ENCODE data around the gene PKP3. TPM values are rescaled to one million over a fixed set of nuclear protein-coding genes. Genes with fewer than 3 reads are reported as not detected.

Gene PKP3
- polyA plus RNA-seq, 1 donor (not counting 4 experiments of a cell fraction or from before 2014, with no cell fraction given): 125 TPM

DNA sequence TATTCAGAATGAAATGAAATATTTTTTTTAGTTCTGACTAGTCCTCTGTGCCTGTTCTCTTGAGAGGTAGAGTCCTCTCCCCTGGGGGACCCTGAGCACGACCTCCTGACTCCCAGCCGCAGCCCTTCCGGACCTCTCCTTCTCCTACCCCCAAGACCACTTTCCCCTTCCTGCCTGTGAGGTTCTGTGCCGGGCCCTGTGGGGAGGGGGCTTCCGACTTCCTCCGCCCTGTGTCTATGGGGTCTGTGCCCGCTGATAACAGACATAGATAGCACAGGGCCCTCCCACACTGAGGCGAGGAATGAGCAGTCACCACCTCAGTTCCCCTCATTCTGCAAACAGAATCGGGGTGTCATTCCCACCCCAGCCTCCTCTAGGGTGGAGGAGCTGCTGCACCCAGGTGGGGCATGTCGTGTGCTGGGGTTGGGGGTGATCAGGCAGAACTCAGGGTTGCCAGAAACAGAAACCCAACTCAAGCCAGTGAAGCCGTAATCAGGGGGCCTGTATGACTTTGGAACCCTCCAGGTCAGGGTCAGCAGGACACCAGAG, 11.9 kb upstream of the PKP3 start:
- Histone ChIP-seq H3K36me3 (ENCODE audit: control insufficient read depth in 2 of 2, extremely low read depth in 1 of 2, insufficient read depth in 2 of 2, low read length in 2 of 2) (peaks cover 0 to 4% of the 10 kb centered on the region in 2 experiments), H2AFZ (ENCODE audit: control insufficient read depth, low read length) (no peak overlapping the region), H4K20me1 (ENCODE audit: control insufficient read depth, extremely low read depth, insufficient read depth, low read length) (peaks cover 4% of the 10 kb centered on the region), H3K9ac (ENCODE audit: control insufficient read depth, extremely low read depth, insufficient read depth, low read length) (no peak overlapping the region), H3K79me2 (ENCODE audit: control insufficient read depth, insufficient read depth, low read length) (no peaks in the 10 kb centered on the region), H3K27ac (ENCODE audit: control insufficient read depth, insufficient read depth, low read length) (no peak overlapping the region), H3K4me3 (ENCODE audit: control insufficient read depth in 2 of 3, extremely low read depth in 1 of 3, insufficient read depth in 2 of 3, low read depth in 1 of 3, low read length in 3 of 3) (no peak overlapping the region), H3K9me3 (ENCODE audit: control insufficient read depth, low read depth, low read length) (peaks cover 5% of the 10 kb centered on the region), H3K27me3 (ENCODE audit: control insufficient read depth, extremely low read depth, insufficient read depth, low read length) (no peaks in the 10 kb centered on the region), H3K9me1 (ENCODE audit: control insufficient read depth, extremely low read depth, insufficient read depth, low read length) (no peaks in the 10 kb centered on the region), H3K4me2 (ENCODE audit: control insufficient read depth, extremely low read depth, insufficient read depth, low read depth, low read length) (no peak overlapping the region), H3K4me1 (ENCODE audit: control insufficient read depth, extremely low read depth, insufficient read depth, low read length) (no peaks in the 10 kb centered on the region)
- FAIRE-seq (no peak), DNase-seq (ENCODE audit: low read depth, low spot score) (no peak)
- dilution Hi-C loops (cut with MboI; ENCODE audit: extremely low pct_ligation_motif_present, low sequenced_read_pairs): no loop called here
- no peak for TF ChIP-seq EZH2 (IDR thresholded peaks at IDR 0.05; ENCODE audit: low read length)
- no peak for TF ChIP-seq CTCF (optimal IDR thresholded peaks at IDR 0.05 in 1 of 3, IDR thresholded peaks at IDR 0.05 in 1 of 3, conservative IDR thresholded peaks at IDR 0.05 in 1 of 3; ENCODE audit: extremely low read depth in 1 of 3, insufficient read depth in 2 of 3, low read length in 3 of 3)

DNA sequence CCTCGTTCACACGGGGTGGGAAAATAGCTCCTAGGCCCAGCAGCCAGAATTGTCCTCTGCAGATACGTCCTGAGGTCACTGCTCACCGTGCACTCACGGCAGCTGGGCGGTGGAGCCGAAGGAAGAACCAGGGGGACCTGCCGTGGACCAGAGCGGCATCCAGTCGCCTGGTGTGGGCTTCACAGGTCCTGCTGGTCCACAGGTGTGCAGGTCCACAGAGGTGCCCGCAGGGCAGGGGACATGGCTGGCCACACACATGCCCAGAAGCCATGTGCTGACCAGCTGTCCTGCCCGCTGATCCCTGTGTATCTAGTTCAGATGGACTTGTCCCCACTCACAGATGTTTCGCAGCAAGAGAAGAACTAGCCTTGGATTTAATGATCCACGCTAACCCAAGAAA, 10.6 kb upstream of the PKP3 start:
- FAIRE-seq (no peak), DNase-seq (ENCODE audit: low read depth, low spot score) (no peak)
- no peak overlapping the region for H3K27ac ChIP-seq (ENCODE audit: control insufficient read depth, insufficient read depth, low read length)
- no peak overlapping the region for H3K4me3 ChIP-seq (ENCODE audit: control insufficient read depth in 2 of 3, extremely low read depth in 1 of 3, insufficient read depth in 2 of 3, low read depth in 1 of 3, low read length in 3 of 3)
- H3K79me2 ChIP-seq (ENCODE audit: control insufficient read depth, insufficient read depth, low read length): no peaks in the 10 kb centered on the region
- no peak for TF ChIP-seq EZH2 (IDR thresholded peaks at IDR 0.05; ENCODE audit: low read length)
- TF ChIP-seq CTCF (optimal IDR thresholded peaks at IDR 0.05 in 1 of 3, IDR thresholded peaks at IDR 0.05 in 1 of 3, conservative IDR thresholded peaks at IDR 0.05 in 1 of 3; ENCODE audit: extremely low read depth in 1 of 3, insufficient read depth in 2 of 3, low read length in 3 of 3): no peak
- H3K27me3 ChIP-seq (ENCODE audit: control insufficient read depth, extremely low read depth, insufficient read depth, low read length): no peaks in the 10 kb centered on the region
- no peak overlapping the region for H3K4me2 ChIP-seq (ENCODE audit: control insufficient read depth, extremely low read depth, insufficient read depth, low read depth, low read length)
- H3K4me1 ChIP-seq (ENCODE audit: control insufficient read depth, extremely low read depth, insufficient read depth, low read length): no peaks in the 10 kb centered on the region
- H3K36me3 ChIP-seq (ENCODE audit: control insufficient read depth in 2 of 2, extremely low read depth in 1 of 2, insufficient read depth in 2 of 2, low read length in 2 of 2): peaks cover 2 to 4% of the 10 kb centered on the region in 2 experiments
- no peaks in the 10 kb centered on the region for H3K9me1 ChIP-seq (ENCODE audit: control insufficient read depth, extremely low read depth, insufficient read depth, low read length)
- dilution Hi-C loops (cut with MboI; ENCODE audit: extremely low pct_ligation_motif_present, low sequenced_read_pairs): no loop called here
- no peak overlapping the region for H3K9ac ChIP-seq (ENCODE audit: control insufficient read depth, extremely low read depth, insufficient read depth, low read length)
- H4K20me1 ChIP-seq (ENCODE audit: control insufficient read depth, extremely low read depth, insufficient read depth, low read length): peaks cover 4% of the 10 kb centered on the region
- no peak overlapping the region for H2AFZ ChIP-seq (ENCODE audit: control insufficient read depth, low read length)
- H3K9me3 ChIP-seq (ENCODE audit: control insufficient read depth, low read depth, low read length): peaks cover 5% of the 10 kb centered on the region
